SK-N-SH treated with all-trans-retinoic acid at 6 μM for 48 hours (cell line): ENCODE results near the gene HOXA13.

Source experiments
- ATAC-seq: fragments of 200-7000 bp; cut with Tn5 transposase; 3 replicates; pipeline ENCODE4 v1.9.1; 2020; ENCODE audit warnings: mild to moderate bottlenecking, moderate library complexity
- ARNTL ChIP-seq: fragments of 450-650 bp; formaldehyde crosslinking; IDR thresholded peaks from 2 replicates; pipeline ENCODE4 v1.5.0; 2020; ENCODE audit warnings: low read depth, mild to moderate bottlenecking, moderate library complexity, borderline replicate concordance
- BACH2 ChIP-seq: fragments of 250-450 bp; sonication (Bioruptor Pico); IDR thresholded peaks from 2 replicates; pipeline ENCODE4 v1.9.0; 2021; ENCODE audit warnings: mild to moderate bottlenecking, borderline replicate concordance
- CREB5 ChIP-seq: fragments of 250-450 bp; sonication (Bioruptor Pico); IDR thresholded peaks from 2 replicates; pipeline ENCODE4 v1.5.1; 2020; ENCODE audit warnings: low read depth, mild to moderate bottlenecking, moderate library complexity
- CSDC2 ChIP-seq: fragments of 250-450 bp; sonication (Bioruptor Pico); IDR thresholded peaks from 2 replicates; pipeline ENCODE4 v1.5.0; 2020; ENCODE audit warnings: mild to moderate bottlenecking, moderate library complexity
- CSRNP3 ChIP-seq: fragments of 250-450 bp; sonication (Bioruptor Pico); IDR thresholded peaks from 2 replicates; pipeline ENCODE4 v1.5.1; 2021; ENCODE audit warnings: mild to moderate bottlenecking, moderate library complexity
- GLIS3 ChIP-seq: fragments of 250-450 bp; sonication (Bioruptor Pico); IDR thresholded peaks from 2 replicates; pipeline ENCODE4 v1.5.0; 2020; ENCODE audit warnings: mild to moderate bottlenecking, moderate library complexity
- ISL1 ChIP-seq: fragments of 250-450 bp; sonication (Bioruptor Pico); IDR thresholded peaks from 2 replicates; pipeline ENCODE4 v2.1.2; 2022; ENCODE audit warnings: mild to moderate bottlenecking, moderate library complexity
- OSR1 ChIP-seq: fragments of 250-450 bp; sonication (Bioruptor Pico); IDR thresholded peaks from 2 replicates; pipeline ENCODE4 v1.8.0; 2022; ENCODE audit warnings: moderate library complexity, mild to moderate bottlenecking, inconsistent platforms
- PATZ1 ChIP-seq: fragments of 250-450 bp; sonication (Bioruptor Pico); IDR thresholded peaks from 2 replicates; pipeline ENCODE4 v1.8.0; 2020; ENCODE audit warnings: mild to moderate bottlenecking, moderate library complexity, borderline replicate concordance
- POU6F1 ChIP-seq: fragments of 250-450 bp; sonication (Bioruptor Pico); IDR thresholded peaks from 2 replicates; pipeline ENCODE4 v1.8.0; 2021; ENCODE audit warnings: low read depth, mild to moderate bottlenecking, moderate library complexity, borderline replicate concordance
- PPARA ChIP-seq: fragments of 250-450 bp; sonication (Bioruptor Pico); IDR thresholded peaks from 2 replicates; pipeline ENCODE4 v1.5.0; 2020; ENCODE audit warnings: mild to moderate bottlenecking, borderline replicate concordance
- RARB ChIP-seq: fragments of 250-450 bp; sonication (Bioruptor Pico); IDR thresholded peaks from 2 replicates; pipeline ENCODE4 v1.8.0; 2021; ENCODE audit warnings: mild to moderate bottlenecking, moderate library complexity
- SNAI2 ChIP-seq: fragments of 250-450 bp; sonication (Bioruptor Pico); IDR thresholded peaks from 2 replicates; pipeline ENCODE4 v1.5.0; 2020; ENCODE audit warnings: mild to moderate bottlenecking, moderate library complexity
- TSHZ2 ChIP-seq: fragments of 250-450 bp; sonication (Bioruptor Pico); IDR thresholded peaks from 2 replicates; pipeline ENCODE4 v1.5.0; 2020; ENCODE audit warnings: mild to moderate bottlenecking, moderate library complexity
- ZC3H10 ChIP-seq: fragments of 250-450 bp; sonication (Bioruptor Pico); IDR thresholded peaks from 2 replicates; pipeline ENCODE4 v1.5.1; 2021; ENCODE audit warnings: mild to moderate bottlenecking, moderate library complexity
- ZFP3 ChIP-seq: fragments of 250-450 bp; sonication (Bioruptor Pico); IDR thresholded peaks from 2 replicates; pipeline ENCODE4 v1.5.0; 2020; ENCODE audit warnings: mild to moderate bottlenecking, moderate library complexity
- ZFP30 ChIP-seq: fragments of 450-650 bp; formaldehyde crosslinking; IDR thresholded peaks from 2 replicates; pipeline ENCODE4 v1.5.0; 2022; ENCODE audit warnings: mild to moderate bottlenecking, moderate library complexity
- ZNF70 ChIP-seq: fragments of 450-650 bp; formaldehyde crosslinking; IDR thresholded peaks from 2 replicates; pipeline ENCODE4 v1.5.0; 2020; ENCODE audit warnings: mild to moderate bottlenecking, moderate library complexity

HOXA13 gene

GRCh38 chr7:27238979-27239386 lies 39.1 kb upstream of the HOXA13 start (continued):
- TF ChIP-seq TSHZ2 (no peak), SNAI2 (CRISPR knock-in tag) (no peak), ZNF70 (CRISPR knock-in tag) (no peak), CREB5 (CRISPR knock-in tag) (no peak), OSR1 (CRISPR knock-in tag) (no peak), CSRNP3 (no peak)

- ATAC-seq: no peak
- TF ChIP-seq ZFP30 (CRISPR knock-in tag) (no peak), ZC3H10 (CRISPR knock-in tag) (no peak), OSR1 (CRISPR knock-in tag) (no peak), CSDC2 (no peak), ARNTL (CRISPR knock-in tag) (no peak), POU6F1 (CRISPR knock-in tag) (no peak), GLIS3 (CRISPR knock-in tag) (no peak), RARB (no peak), PATZ1 (CRISPR knock-in tag) (no peak), ISL1 (CRISPR knock-in tag) (no peak), BACH2 (CRISPR knock-in tag) (no peak), CSRNP3 (no peak), ZFP3 (CRISPR knock-in tag) (no peak)
Measured at GRCh38 chr7:27237735-27238334, 37.9 kb upstream of the HOXA13 start.

GRCh38 chr7:27235387-27236311 lies 35.8 kb upstream of the HOXA13 start:
- ATAC-seq: peak; percentile 42

More at GRCh38 chr7:27235387-27236311, 35.8 kb upstream of the HOXA13 start:
- TF ChIP-seq PPARA (CRISPR knock-in tag) (no peak), CSDC2 (0 out of 2 replicates have a peak, but pooled peaks have one; percentile 25)
- TF ChIP-seq, all 23 proteins: peak for 1
